Measurements from ENCODE around the gene RBFOX2.
"Not testable (repeated sequence)": the region's sequence is repeated elsewhere in the genome, so short reads cannot be mapped to it uniquely, and the experiment has no call there.

RBFOX2 gene

GRCh38 chr22:36039125-36039524, 10.5 kb upstream of the RBFOX2 start:
- no peak for DNase-seq

GRCh38 chr22:36037102-36037758, 8.6 kb upstream of the RBFOX2 start:
- no peak for DNase-seq

GRCh38 chr22:36036167-36036624, 7.6 kb upstream of the RBFOX2 start:
- DNase-seq = no peak

GRCh38 chr22:36032611-36033010, 4.0 kb upstream of the RBFOX2 start:
- DNase-seq = no peak

GRCh38 chr22:36029406-36029755, 757 bp upstream of the RBFOX2 start:
- no peak for DNase-seq

- no peak for DNase-seq
Observed at GRCh38 chr22:36027935-36028645, 534 bp downstream of the RBFOX2 start.

- DNase-seq = no peak
Observed at GRCh38 chr22:36027579-36027934, 1.1 kb downstream of the RBFOX2 start.

GRCh38 chr22:36026741-36027140, 1.9 kb downstream of the RBFOX2 start:
- no peak for DNase-seq

GRCh38 chr22:36022697-36023096, 5.9 kb downstream of the RBFOX2 start:
- no peak for DNase-seq

- no peak for DNase-seq
Observed at GRCh38 chr22:36022162-36022561, 6.5 kb downstream of the RBFOX2 start.

GRCh38 chr22:36021606-36022153, 6.9 kb downstream of the RBFOX2 start:
- no peak for DNase-seq

- not testable (repeated sequence) for DNase-seq
Observed at GRCh38 chr22:36020865-36021264, 7.8 kb downstream of the RBFOX2 start.

- DNase-seq = no peak
Observed at GRCh38 chr22:36017651-36018091, 11.0 kb downstream of the RBFOX2 start.

- no peak for DNase-seq
Observed at GRCh38 chr22:36016684-36017083, 11.9 kb downstream of the RBFOX2 start.

- no peak for DNase-seq
Observed at GRCh38 chr22:36015811-36016529, 12.7 kb downstream of the RBFOX2 start.

- no peak for DNase-seq
Observed at GRCh38 chr22:36015155-36015810, 13.3 kb downstream of the RBFOX2 start.

- DNase-seq = no peak
Observed at GRCh38 chr22:36014546-36015074, 14.0 kb downstream of the RBFOX2 start.

GRCh38 chr22:36012332-36012731, 16.3 kb downstream of the RBFOX2 start:
- DNase-seq = no peak

GRCh38 chr22:36010882-36011281, 17.7 kb downstream of the RBFOX2 start:
- DNase-seq = no peak

GRCh38 chr22:36010090-36010489, 18.5 kb downstream of the RBFOX2 start:
- no peak for DNase-seq

- no peak for DNase-seq
Observed at GRCh38 chr22:36009085-36009484, 19.5 kb downstream of the RBFOX2 start.

GRCh38 chr22:36008565-36008964, 20.1 kb downstream of the RBFOX2 start:
- DNase-seq = no peak

GRCh38 chr22:36008131-36008530, 20.5 kb downstream of the RBFOX2 start:
- no peak for DNase-seq
